Mesendoderm (in vitro differentiated cells): ENCODE results near the gene GRM5.

Experiments
- DNase-seq: peaks from one replicate; pipeline ENCODE4 v3.0.0; 2013
- H2AK5ac ChIP-seq: 2 replicates; pipeline ENCODE4 v1.6.1; 2013; ENCODE audit warnings: low read length, inconsistent platforms
- H2BK120ac ChIP-seq: 2 replicates; pipeline ENCODE4 v1.6.1; 2013; ENCODE audit warnings: low read depth, mild to moderate bottlenecking, low read length, moderate library complexity, mixed read lengths
- H2BK15ac ChIP-seq: replicated peaks from 2 replicates; pipeline ENCODE4 v1.6.1; 2013; ENCODE audit warnings: low read depth, mild to moderate bottlenecking, moderate library complexity
- H2BK5ac ChIP-seq: 2 replicates; pipeline ENCODE4 v1.6.1; 2013; ENCODE audit warnings: low read length, inconsistent platforms
- H3K18ac ChIP-seq: 2 replicates; pipeline ENCODE4 v1.6.1; 2013; ENCODE audit warnings: mild to moderate bottlenecking, low read length, mixed read lengths
- H3K23ac ChIP-seq: one replicate; pipeline ENCODE4 v1.6.1; 2013; ENCODE audit warnings: low read length
- H3K27ac ChIP-seq: 2 replicates; pipeline ENCODE4 v1.5.1; 2013; ENCODE audit warnings: low read depth, mild to moderate bottlenecking, inconsistent platforms, low read length, moderate library complexity
- H3K27me3 ChIP-seq: 2 replicates; pipeline ENCODE4 v1.6.1; 2013; ENCODE audit warnings: low read length, control low read depth, mild to moderate bottlenecking, inconsistent platforms; ENCODE audit not compliant: insufficient read depth, poor library complexity
- H3K36me3 ChIP-seq: 2 replicates; pipeline ENCODE4 v1.6.1; 2013; ENCODE audit warnings: low read length, inconsistent platforms; ENCODE audit not compliant: control insufficient read depth, insufficient read depth
- H3K4ac ChIP-seq: one replicate; pipeline ENCODE4 v1.6.1; 2013; ENCODE audit warnings: low read depth, mild to moderate bottlenecking, low read length, moderate library complexity
- H3K4me1 ChIP-seq: 2 replicates; pipeline ENCODE4 v1.6.1; 2013; ENCODE audit warnings: low read depth, low read length, inconsistent platforms; ENCODE audit not compliant: control insufficient read depth
- H3K4me2 ChIP-seq: 2 replicates; pipeline ENCODE4 v1.6.1; 2013; ENCODE audit warnings: low read length
- H3K4me3 ChIP-seq: 2 replicates; pipeline ENCODE4 v1.5.1; 2013; ENCODE audit warnings: mild to moderate bottlenecking, low read length
- H3K56ac ChIP-seq: one replicate; pipeline ENCODE4 v1.6.1; 2013; ENCODE audit warnings: low read length
- H3K79me1 ChIP-seq: 2 replicates; pipeline ENCODE4 v1.6.1; 2013; ENCODE audit warnings: low read length, inconsistent platforms
- H3K79me2 ChIP-seq: 2 replicates; pipeline ENCODE4 v1.6.1; 2013; ENCODE audit warnings: mild to moderate bottlenecking, low read length; ENCODE audit not compliant: control insufficient read depth, insufficient read depth
- H3K9ac ChIP-seq: 2 replicates; pipeline ENCODE4 v1.6.1; 2013; ENCODE audit warnings: low read length, inconsistent platforms
- H4K5ac ChIP-seq: one replicate; pipeline ENCODE4 v1.6.1; 2013; ENCODE audit warnings: low read length
- H4K8ac ChIP-seq: one replicate; pipeline ENCODE4 v1.6.1; 2013; ENCODE audit warnings: low read depth, mild to moderate bottlenecking, control low read depth, low read length, moderate library complexity
- WGBS: extraction: QIAGEN DNeasy Blood & Tissue Kit; methylation state at CpG from one replicate; pipeline ENCODE4 v1.1.7; 2013; ENCODE audit warnings: low lambda C conversion rate, missing lambda C conversion rate; ENCODE audit not compliant: insufficient coverage; ENCODE audit errors: extremely low coverage; 5-methylcytosine and 5-hydroxymethylcytosine counted together

GRM5 gene

DNA sequence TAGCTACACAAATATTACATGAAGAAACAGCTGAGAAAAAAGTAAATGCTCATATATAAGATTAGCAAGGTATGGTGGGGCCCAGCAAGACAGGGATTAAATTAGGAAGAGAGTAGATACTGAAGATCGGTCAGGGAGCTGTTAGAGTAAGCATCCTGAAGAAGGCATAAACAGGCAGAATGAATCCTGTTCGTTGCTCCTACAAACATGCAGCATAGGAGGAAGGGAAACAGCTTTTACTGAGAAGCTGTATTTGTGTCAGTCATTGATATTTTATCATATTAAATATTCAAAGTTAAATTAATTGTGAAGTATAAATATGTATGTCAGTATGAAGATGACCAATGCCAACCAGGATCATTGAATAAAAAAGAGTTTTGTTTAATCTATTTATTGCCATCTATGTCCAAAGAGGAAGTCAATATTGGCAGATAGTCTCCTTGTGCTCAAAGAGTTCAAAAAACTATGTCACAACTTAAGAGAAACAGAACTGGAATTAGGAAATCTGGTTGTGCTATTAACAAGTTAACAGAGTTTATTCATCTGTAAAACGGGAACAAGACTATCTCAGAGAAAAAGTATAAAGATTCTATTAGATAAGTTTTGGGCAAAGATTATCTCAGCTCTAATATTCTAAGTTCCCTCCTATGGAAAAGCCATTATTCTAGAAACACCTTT lies 255.2 kb downstream of the GRM5 start:
- H4K5ac ChIP-seq: no peak overlapping the region
- H3K27ac ChIP-seq: no peak overlapping the region
- no peaks in the 10 kb centered on the region for H3K27me3 ChIP-seq
- no peak overlapping the region for H2AK5ac ChIP-seq
- H3K36me3 ChIP-seq: no peaks in the 10 kb centered on the region
- H2BK120ac ChIP-seq: no peak overlapping the region
- H3K79me2 ChIP-seq: no peaks in the 10 kb centered on the region
- no peak overlapping the region for H3K4ac ChIP-seq
- no CpG with 5 or more reads among the region's 3 CpGs for WGBS
- no peak overlapping the region for H2BK5ac ChIP-seq
- no peak overlapping the region for H3K4me3 ChIP-seq
- no peak for DNase-seq
- H3K9ac ChIP-seq: no peak overlapping the region
- no peak overlapping the region for H3K56ac ChIP-seq
- H3K79me1 ChIP-seq: no peaks in the 10 kb centered on the region
- H3K23ac ChIP-seq: no peak overlapping the region
- H3K18ac ChIP-seq: no peak overlapping the region
- no peaks in the 10 kb centered on the region for H3K4me1 ChIP-seq
- no peak overlapping the region for H2BK15ac ChIP-seq
- no peak overlapping the region for H4K8ac ChIP-seq
- no peak overlapping the region for H3K4me2 ChIP-seq

DNA sequence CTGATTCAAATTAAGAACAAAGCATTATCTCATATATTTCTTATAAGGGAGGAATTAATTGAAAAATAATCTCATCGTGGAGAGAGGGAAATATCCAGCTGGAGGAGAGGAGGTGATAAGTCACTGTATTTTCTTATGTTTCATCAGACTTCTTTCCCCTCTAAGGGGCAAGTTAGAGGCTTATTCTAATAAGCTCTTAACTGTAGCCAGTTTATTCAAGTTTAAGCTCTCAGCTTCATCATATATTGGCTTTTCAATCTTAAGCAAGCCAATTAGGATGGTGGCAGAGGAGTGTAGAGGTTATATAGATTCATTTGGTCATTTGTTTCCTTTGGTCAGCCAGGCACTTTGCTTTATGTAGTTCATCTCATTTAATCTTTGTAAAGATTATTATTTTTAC lies 256.7 kb downstream of the GRM5 start:
- H3K4me1 ChIP-seq: no peaks in the 10 kb centered on the region
- H3K79me1 ChIP-seq: no peaks in the 10 kb centered on the region
- no peak overlapping the region for H3K4me3 ChIP-seq
- no peak for DNase-seq
- no peaks in the 10 kb centered on the region for H3K36me3 ChIP-seq
- H3K4ac ChIP-seq: no peak overlapping the region
- no peak overlapping the region for H3K27ac ChIP-seq
- no peak overlapping the region for H3K56ac ChIP-seq
- no peaks in the 10 kb centered on the region for H3K27me3 ChIP-seq
- H2AK5ac ChIP-seq: no peak overlapping the region
- no peak overlapping the region for H3K9ac ChIP-seq
- no peak overlapping the region for H4K8ac ChIP-seq
- no peak overlapping the region for H3K4me2 ChIP-seq
- no peak overlapping the region for H2BK15ac ChIP-seq
- H2BK5ac ChIP-seq: no peak overlapping the region
- no peak overlapping the region for H3K23ac ChIP-seq
- no peak overlapping the region for H3K18ac ChIP-seq
- no peak overlapping the region for H4K5ac ChIP-seq
- no peaks in the 10 kb centered on the region for H3K79me2 ChIP-seq
- no CpG with 5 or more reads among the region's 1 CpG for WGBS
- no peak overlapping the region for H2BK120ac ChIP-seq

DNA sequence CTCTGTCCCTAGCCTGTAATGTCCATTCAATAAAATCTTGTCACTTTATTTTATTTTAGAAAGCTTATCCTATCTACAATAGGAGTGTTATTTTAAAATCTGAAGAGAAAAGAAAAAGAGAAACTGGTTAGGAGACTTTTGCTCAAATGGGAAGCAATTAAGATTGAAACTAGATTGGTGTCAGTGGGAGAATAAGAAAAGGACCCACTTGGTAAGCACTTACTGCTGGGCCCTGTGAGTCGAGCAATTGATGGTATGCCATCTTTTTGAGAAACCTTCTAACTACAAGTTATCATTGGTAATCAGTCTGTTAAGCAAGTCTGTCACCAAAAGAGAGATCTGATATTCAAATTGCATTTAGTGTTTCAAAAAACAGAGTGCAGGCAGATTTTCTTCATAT lies 258.4 kb downstream of the GRM5 start:
- Histone ChIP-seq H2AK5ac (no peak overlapping the region), H3K36me3 (no peaks in the 10 kb centered on the region), H2BK120ac (no peak overlapping the region), H2BK15ac (no peak overlapping the region), H3K27me3 (no peaks in the 10 kb centered on the region), H3K9ac (no peak overlapping the region), H3K27ac (no peak overlapping the region), H3K79me1 (no peaks in the 10 kb centered on the region), H3K4ac (no peak overlapping the region), H3K18ac (no peak overlapping the region), H3K4me3 (no peak overlapping the region), H4K8ac (no peak overlapping the region), H3K4me2 (no peak overlapping the region), H3K56ac (no peak overlapping the region), H2BK5ac (no peak overlapping the region), H3K23ac (no peak overlapping the region), H3K4me1 (no peaks in the 10 kb centered on the region), H4K5ac (no peak overlapping the region), H3K79me2 (no peaks in the 10 kb centered on the region)
- no CpG with 5 or more reads among the region's 1 CpG for WGBS
- peak; percentile 8 for DNase-seq

DNA sequence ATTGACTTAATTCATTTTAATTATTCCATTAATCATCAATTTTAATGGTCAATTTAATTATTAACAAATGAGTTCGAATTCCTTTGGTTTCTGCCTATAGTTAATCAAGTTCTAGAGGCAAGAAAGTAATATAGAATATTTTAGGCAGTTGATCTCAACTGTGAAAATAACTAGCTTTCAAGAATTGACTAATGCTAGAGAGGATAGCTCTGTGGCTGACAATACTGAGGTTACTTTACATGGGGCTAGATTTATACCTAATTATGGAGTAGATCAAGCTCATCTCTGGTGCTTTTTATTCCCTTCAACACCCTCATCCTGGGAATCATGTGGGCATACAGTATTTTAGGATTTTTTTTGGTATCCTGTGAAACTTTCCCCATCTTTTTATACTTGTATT lies 259.4 kb downstream of the GRM5 start:
- no peak overlapping the region for H4K5ac ChIP-seq
- no peaks in the 10 kb centered on the region for H3K4me1 ChIP-seq
- H2AK5ac ChIP-seq: no peak overlapping the region
- no peaks in the 10 kb centered on the region for H3K79me2 ChIP-seq
- DNase-seq: no peak
- H2BK5ac ChIP-seq: no peak overlapping the region
- no peak overlapping the region for H3K4me2 ChIP-seq
- no peaks in the 10 kb centered on the region for H3K36me3 ChIP-seq
- H3K23ac ChIP-seq: no peak overlapping the region
- no peak overlapping the region for H3K56ac ChIP-seq
- H3K4ac ChIP-seq: no peak overlapping the region
- no peak overlapping the region for H3K9ac ChIP-seq
- H2BK120ac ChIP-seq: no peak overlapping the region
- no peak overlapping the region for H4K8ac ChIP-seq
- no peak overlapping the region for H2BK15ac ChIP-seq
- H3K79me1 ChIP-seq: no peaks in the 10 kb centered on the region
- H3K18ac ChIP-seq: no peak overlapping the region
- H3K4me3 ChIP-seq: no peak overlapping the region
- no peak overlapping the region for H3K27ac ChIP-seq
- 100% methylated on average over 1 of the region's 1 CpG for WGBS
- no peaks in the 10 kb centered on the region for H3K27me3 ChIP-seq

DNA sequence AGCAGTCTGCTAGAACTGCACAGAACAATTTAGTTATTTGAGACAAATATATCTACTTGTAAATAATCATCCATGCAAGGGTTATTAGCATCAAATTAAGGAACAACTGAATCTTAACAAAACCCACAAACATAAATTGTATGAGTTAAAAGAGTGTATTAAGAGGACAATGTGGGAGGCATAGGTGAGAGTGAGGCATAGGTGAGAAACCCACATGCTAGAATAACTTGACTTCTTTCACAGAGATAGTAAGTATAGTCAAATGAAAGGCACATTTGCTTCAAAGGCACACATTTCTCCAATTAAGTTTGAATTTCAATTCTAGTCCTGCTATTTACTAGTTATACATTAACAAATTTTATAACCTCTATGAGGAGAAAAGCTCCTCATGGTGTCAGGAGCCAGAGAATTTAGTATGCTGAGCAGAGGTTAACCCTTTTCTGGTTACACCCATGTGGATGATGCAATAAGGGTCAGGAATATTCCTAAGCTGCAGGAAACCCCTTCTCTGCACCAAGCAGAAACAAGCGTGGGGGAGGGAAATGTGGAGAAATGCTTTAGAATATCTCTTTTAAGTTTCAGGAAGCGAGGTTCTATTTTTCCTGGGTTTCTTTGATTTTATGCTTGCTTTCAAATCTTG lies 264.2 kb downstream of the GRM5 start:
- Histone ChIP-seq H3K4me1 (no peaks in the 10 kb centered on the region), H4K8ac (no peak overlapping the region), H2BK5ac (no peak overlapping the region), H3K79me2 (no peaks in the 10 kb centered on the region), H2BK15ac (no peak overlapping the region), H4K5ac (no peak overlapping the region), H3K4me2 (no peak overlapping the region), H3K56ac (no peak overlapping the region), H3K79me1 (no peaks in the 10 kb centered on the region), H2BK120ac (no peak overlapping the region), H3K18ac (no peak overlapping the region), H3K36me3 (no peaks in the 10 kb centered on the region), H2AK5ac (no peak overlapping the region), H3K27ac (no peak overlapping the region), H3K9ac (no peak overlapping the region), H3K4me3 (no peak overlapping the region), H3K23ac (no peak overlapping the region), H3K4ac (no peak overlapping the region), H3K27me3 (no peaks in the 10 kb centered on the region)
- no CpG with 5 or more reads among the region's 2 CpGs for WGBS
- DNase-seq: peak; percentile 15
